22Rv1 (cell line): ENCODE data around the gene MARCHF6.
"Not testable (repeated sequence)": the region's sequence is repeated elsewhere in the genome, so short reads cannot be mapped to it uniquely, and the experiment has no call there.

Experiments used
- H3K27ac ChIP-seq: fragments of 450-650 bp; 2 replicates; pipeline ENCODE4 v1.5.1; 2017
- CTCF ChIP-seq: fragments of 450-650 bp; IDR thresholded peaks from 2 replicates; pipeline ENCODE4 v1.5.1; 2017; ENCODE audit warnings: mild to moderate bottlenecking
- ZFX ChIP-seq: fragments of 450-650 bp; IDR thresholded peaks from 2 replicates; pipeline ENCODE4 v1.6.1; 2017; ENCODE audit warnings: antibody characterized with exemption, borderline replicate concordance

MARCHF6 gene

GRCh38 chr5:10335711-10336470, 17.6 kb upstream of the MARCHF6 start:
- TF ChIP-seq ZFX = no peak
- no peak overlapping the region for H3K27ac ChIP-seq

- no peak overlapping the region for H3K27ac ChIP-seq
- TF ChIP-seq ZFX (no peak), CTCF (no peak)
Measured at GRCh38 chr5:10337107-10337506, 16.4 kb upstream of the MARCHF6 start.

GRCh38 chr5:10337986-10338385, 15.5 kb upstream of the MARCHF6 start:
- no peak for TF ChIP-seq ZFX
- no peak for TF ChIP-seq CTCF
- no peak overlapping the region for H3K27ac ChIP-seq

GRCh38 chr5:10338686-10339057, 14.8 kb upstream of the MARCHF6 start:
- TF ChIP-seq CTCF (no peak), ZFX (no peak)
- no peak overlapping the region for H3K27ac ChIP-seq

GRCh38 chr5:10339058-10339811, 14.3 kb upstream of the MARCHF6 start:
- TF ChIP-seq ZFX (no peak), CTCF (no peak)
- H3K27ac ChIP-seq = no peak overlapping the region

- H3K27ac ChIP-seq = no peak overlapping the region
- TF ChIP-seq CTCF (no peak), ZFX (no peak)
Measured at GRCh38 chr5:10339958-10340357, 13.5 kb upstream of the MARCHF6 start.

GRCh38 chr5:10343486-10343885, 10.0 kb upstream of the MARCHF6 start:
- H3K27ac ChIP-seq = no peak overlapping the region

GRCh38 chr5:10344461-10345106, 8.9 kb upstream of the MARCHF6 start:
- not testable (repeated sequence) for H3K27ac ChIP-seq

More at GRCh38 chr5:10343486-10343885, 10.0 kb upstream of the MARCHF6 start:
- TF ChIP-seq ZFX (no peak), CTCF (no peak)
